HCT116 (cell line): ENCODE measurements around the gene CDH2. TPM values are rescaled to one million over a fixed set of nuclear protein-coding genes. Genes with fewer than 3 reads are reported as not detected.

Experiments
- ATAC-seq: fragments of 200-7000 bp; cut with Tn5 transposase; 2 replicates; pipeline ENCODE4 v1.9.1; 2020; ENCODE audit warnings: mild to moderate bottlenecking, moderate library complexity
- BruUV-seq: library from RNA; stranded (reverse); fragments of 400-500 nt; replicated peaks from 2 replicates; lab custom pipeline; 2021; lab: Mats Ljungman, UMichigan
- CTCF ChIA-PET: fragments of 300-600 bp; sonication (Branson Sonifier 250); formaldehyde crosslinking; loops from one replicate; lab custom pipeline; 2021; ENCODE audit warnings: antibody characterized with exemption; lab: Charles Lee
- POLR2A ChIA-PET: fragments of 300-600, 350-600 bp; sonication (Branson Sonifier 250); formaldehyde crosslinking; loops from one replicate; lab custom pipeline; 2021; ENCODE audit warnings: antibody characterized with exemption; lab: Charles Lee
- RAD21 ChIA-PET, 2 experiments: fragments of 300-600 bp; sonication (Branson Sonifier 250); formaldehyde crosslinking; loops; one replicate each; lab custom pipeline; 2023; ENCODE audit warnings: low total read pairs in 2 of 2; ENCODE audit not compliant: uncharacterized antibody in 2 of 2, unreplicated experiment in 2 of 2, low non-redundant PET in 1 of 2; lab: Charles Lee
- DNase-seq: peaks from one replicate; pipeline ENCODE4 v3.0.0-alpha.2; 2010; ENCODE audit warnings: low read depth, low spot score
- H2AFZ ChIP-seq: fragments of 200-600 bp; shearing (Covaris generic), sonication (generic); 2 replicates; pipeline ENCODE4 v1.6.1; 2017; ENCODE audit warnings: low read depth, mixed run types, mixed read lengths, antibody characterized with exemption, low read length; ENCODE audit not compliant: poor library complexity, severe bottlenecking
- H3K27ac ChIP-seq: 2 replicates; pipeline ENCODE4 v1.5.1; 2012; ENCODE audit warnings: low read depth, low read length
- H3K27me3 ChIP-seq: fragments of 200-600 bp; sonication (generic); 2 replicates; pipeline ENCODE4 v1.6.1; 2016; ENCODE audit warnings: mixed run types, low read length, mixed read lengths; ENCODE audit not compliant: insufficient read depth
- H3K36me3 ChIP-seq, 2 experiments: fragments of 200-500 bp in 1 of 2; fragments of 200-600 bp in 1 of 2; sonication (Bioruptor generic) in 1 of 2; sonication (generic) in 1 of 2; 2 replicates each; pipeline versions ENCODE4 v1.5.1 to v1.6.1; 2014 to 2016; ENCODE audit warnings: low read length in 2 of 2, inconsistent platforms in 1 of 2, mixed read lengths in 1 of 2, mixed run types in 1 of 2; ENCODE audit not compliant: insufficient read depth in 2 of 2, control insufficient read depth in 1 of 2
- H3K4me1 ChIP-seq, 2 experiments: fragments of 200-600 bp in 1 of 2; sonication (generic) in 1 of 2; 2 replicates each; pipeline versions ENCODE4 v1.5.1 to v1.6.1; 2012 to 2017; ENCODE audit warnings: low read length in 2 of 2, inconsistent platforms in 1 of 2, mild to moderate bottlenecking in 1 of 2, mixed read lengths in 1 of 2, mixed run types in 1 of 2, moderate library complexity in 1 of 2; ENCODE audit not compliant: insufficient read depth in 2 of 2, control insufficient read depth in 1 of 2
- H3K4me2 ChIP-seq: fragments of 200-600 bp; sonication (generic); 2 replicates; pipeline ENCODE4 v1.6.1; 2017; ENCODE audit warnings: mixed run types, low read length, mixed read lengths
- H3K4me3 ChIP-seq, 2 experiments: fragments of 200-600 bp in 1 of 2; sonication (generic) in 1 of 2; replicated peaks in 1 of 2; 2 replicates each; pipeline ENCODE4 v1.5.1; 2011 to 2016; ENCODE audit warnings: low read length in 2 of 2, control low read depth in 1 of 2, low read depth in 1 of 2, mild to moderate bottlenecking in 1 of 2, mixed read lengths in 1 of 2, mixed run types in 1 of 2
- H3K79me2 ChIP-seq: fragments of 200-600 bp; sonication (generic); 2 replicates; pipeline ENCODE4 v1.6.1; 2017; ENCODE audit warnings: mild to moderate bottlenecking, mixed run types, low read length, moderate library complexity, mixed read lengths; ENCODE audit not compliant: insufficient read depth
- H3K9ac ChIP-seq: fragments of 200-600 bp; sonication (generic); 2 replicates; pipeline ENCODE4 v1.6.1; 2016; ENCODE audit warnings: low read length, mixed read lengths
- H3K9me2 ChIP-seq: fragments of 200-600 bp; sonication (generic), shearing (Covaris generic); 2 replicates; pipeline ENCODE4 v1.6.1; 2017; ENCODE audit warnings: mixed run types, mild to moderate bottlenecking, moderate library complexity; ENCODE audit not compliant: insufficient read depth
- H3K9me3 ChIP-seq, 2 experiments: fragments of 200-500 bp in 1 of 2; fragments of 200-600 bp in 1 of 2; sonication (Bioruptor generic) in 1 of 2; sonication (generic) in 1 of 2; 2 replicates each; pipeline ENCODE4 v1.6.1; 2014 to 2017; ENCODE audit warnings: low read length in 2 of 2, mixed read lengths in 2 of 2, inconsistent platforms in 1 of 2, low read depth in 1 of 2, mild to moderate bottlenecking in 1 of 2, mixed run types in 1 of 2, moderate library complexity in 1 of 2; ENCODE audit not compliant: control insufficient read depth in 1 of 2, insufficient read depth in 1 of 2
- H4K20me1 ChIP-seq: fragments of 200-600 bp; sonication (generic), shearing (Covaris generic); 2 replicates; pipeline ENCODE4 v1.6.1; 2017; ENCODE audit warnings: mixed run types, mild to moderate bottlenecking, moderate library complexity; ENCODE audit not compliant: insufficient read depth
- ATF3 ChIP-seq: IDR thresholded peaks from 2 replicates; pipeline ENCODE4 v1.6.1; 2012
- CEBPB ChIP-seq: IDR thresholded peaks from 2 replicates; pipeline ENCODE4 v1.6.1; 2012; ENCODE audit warnings: low read depth
- EGR1 ChIP-seq: IDR thresholded peaks from 2 replicates; pipeline ENCODE4 v1.6.1; 2012; ENCODE audit warnings: low read depth
- ELF1 ChIP-seq: IDR thresholded peaks from 2 replicates; pipeline ENCODE4 v1.6.1; 2012; ENCODE audit warnings: low read depth, borderline replicate concordance
- EZH2 ChIP-seq: fragments of 200-600 bp; sonication (generic); IDR thresholded peaks from 2 replicates; pipeline ENCODE4 v1.6.1; 2017; ENCODE audit warnings: antibody characterized with exemption, mixed run types
- EZH2phosphoT487 ChIP-seq: fragments of 200-600 bp; IDR thresholded peaks from 2 replicates; pipeline ENCODE4 v1.6.1; 2018; ENCODE audit warnings: antibody characterized with exemption, borderline replicate concordance
- FOSL1 ChIP-seq: IDR thresholded peaks from 2 replicates; pipeline ENCODE4 v1.6.1; 2012; ENCODE audit warnings: low read depth
- JUND ChIP-seq: IDR thresholded peaks from 2 replicates; pipeline ENCODE4 v1.6.1; 2012
- MAX ChIP-seq: IDR thresholded peaks from 2 replicates; pipeline ENCODE4 v1.6.1; 2012
- POLR2A ChIP-seq: IDR thresholded peaks from 2 replicates; pipeline ENCODE4 v1.7.0; 2011; ENCODE audit warnings: borderline replicate concordance; ENCODE audit not compliant: insufficient read depth, insufficient read length; ENCODE audit errors: extremely low read depth
- POLR2AphosphoS5 ChIP-seq: IDR thresholded peaks from 2 replicates; pipeline ENCODE4 v1.6.1; 2011; ENCODE audit warnings: mild to moderate bottlenecking, low read depth, low read length, moderate library complexity
- RAD21 ChIP-seq: IDR thresholded peaks from 2 replicates; pipeline ENCODE4 v1.6.1; 2012; ENCODE audit warnings: low read depth, mild to moderate bottlenecking
- REST ChIP-seq: IDR thresholded peaks from 2 replicates; pipeline ENCODE4 v1.6.1; 2012; ENCODE audit warnings: low read depth
- SIN3A ChIP-seq: IDR thresholded peaks from 2 replicates; pipeline ENCODE4 v1.6.1; 2012; ENCODE audit warnings: low read depth
- SP1 ChIP-seq: IDR thresholded peaks from 2 replicates; pipeline ENCODE4 v1.6.1; 2012; ENCODE audit warnings: low read depth
- SRF ChIP-seq: IDR thresholded peaks from 2 replicates; pipeline ENCODE4 v1.6.1; 2012; ENCODE audit warnings: low read depth
- YY1 ChIP-seq: IDR thresholded peaks from 2 replicates; pipeline ENCODE4 v1.6.1; 2011; ENCODE audit warnings: low read length, low read depth, moderate library complexity, mild to moderate bottlenecking; ENCODE audit not compliant: insufficient replicate concordance; ENCODE audit errors: extremely low read depth
- ZBTB33 ChIP-seq: IDR thresholded peaks from 2 replicates; pipeline ENCODE4 v1.6.1; 2011; ENCODE audit warnings: mild to moderate bottlenecking, low read length, moderate library complexity; ENCODE audit not compliant: insufficient replicate concordance; ENCODE audit errors: extremely low read depth
- ZFX ChIP-seq: fragments of 450-650 bp; IDR thresholded peaks from 2 replicates; pipeline ENCODE4 v1.6.1; 2017
- ZNF274 ChIP-seq: fragments of 200-500 bp; sonication (Bioruptor generic); IDR thresholded peaks from 2 replicates; pipeline ENCODE4 v1.6.1; 2014; ENCODE audit warnings: mild to moderate bottlenecking, low read depth, low read length, inconsistent platforms
- intact Hi-C: fragments of 100-400 bp; cut with micrococcal nuclease; formaldehyde crosslinking; loops from 2 replicates; pipeline ENCODE4 v1.10.0; 2022
- total RNA-seq: library from RNA; stranded (reverse); gene quantifications from one replicate; pipeline ENCODE4 v1.2.1, GENCODE V29; 2021; ENCODE audit not compliant: unreplicated experiment

The CDH2 gene
- total RNA-seq, 1 experiment from 2014 or later: 0.15 TPM

GRCh38 chr18:28116461-28116860 lies 60.5 kb downstream of the CDH2 start:
- no peaks in the 10 kb centered on the region for H3K9me3 ChIP-seq
- TF ChIP-seq EZH2 (no peak), POLR2AphosphoS5 (no peak), POLR2A (no peak), ELF1 (no peak), ZFX (no peak), RAD21 (no peak), SP1 (no peak), EGR1 (no peak), JUND (no peak), FOSL1 (no peak), SIN3A (no peak), REST (no peak), ZNF274 (no peak), EZH2phosphoT487 (no peak), SRF (no peak), CEBPB (no peak), YY1 (no peak), MAX (no peak), ZBTB33 (no peak), ATF3 (no peak)
- H3K4me2 ChIP-seq: no peak overlapping the region
- no peak overlapping the region for H2AFZ ChIP-seq
- RAD21 ChIA-PET: no interaction called here
- POLR2A ChIA-PET: no interaction called here
- no peak overlapping the region for H3K4me3 ChIP-seq
- intact Hi-C loops: no loop called here
- no peaks in the 10 kb centered on the region for H3K36me3 ChIP-seq
- DNase-seq (no peak), ATAC-seq (no peak)
- BruUV-seq: no TSS peak
- H3K79me2 ChIP-seq: no peaks in the 10 kb centered on the region
- no peak overlapping the region for H3K27ac ChIP-seq
- H3K9ac ChIP-seq: no peak overlapping the region
- no peaks in the 10 kb centered on the region for H3K9me2 ChIP-seq
- no peaks in the 10 kb centered on the region for H4K20me1 ChIP-seq
- H3K4me1 ChIP-seq: peaks cover 0 to 9% of the 10 kb centered on the region in 2 experiments; a peak in 2 of 4 replicates
- CTCF ChIA-PET: no interaction called here
- H3K27me3 ChIP-seq: no peaks in the 10 kb centered on the region
